ENCODE data around the gene GFRA1.

- TF ChIP-seq CTCF (IDR thresholded peaks at IDR 0.05; ENCODE audit: low read depth, low read length), result no peak
- TF ChIP-seq POLR2A (IDR thresholded peaks at IDR 0.05; ENCODE audit: extremely low read depth, insufficient read length), result no peak
- no peak for TF ChIP-seq MAX (IDR thresholded peaks at IDR 0.05; ENCODE audit: low read depth, low read length)
- no peak for TF ChIP-seq MYC (IDR thresholded peaks at IDR 0.05; ENCODE audit: low read depth, low read length)
Observed at GRCh38 chr10:116203661-116204060, 69.3 kb downstream of the GFRA1 start.

Measured in NB4 (cell line).